Transverse colon (tissue), 4 donors: ENCODE results near the gene ZDHHC16.
A peak's percentile ranks its signal among the peaks of the same experiment; 100 is the strongest.

Experiments used
- CTCF ChIP-seq, 5 experiments: fragments of 200-600 bp in 3 of 5; fragments of 450-650 bp in 2 of 5; sonication (generic) in 3 of 5; IDR thresholded peaks; 1 replicate in 2 of 5; 2 replicates in 3 of 5; pipeline ENCODE4 v1.5.1; 2016 to 2017; ENCODE audit warnings: antibody characterized with exemption in 5 of 5, inconsistent platforms in 3 of 5, mild to moderate bottlenecking in 2 of 5, moderate library complexity in 1 of 5
- POLR2AphosphoS5 ChIP-seq, 3 donors: sonication (generic); formaldehyde crosslinking; IDR thresholded peaks; one replicate each; pipeline ENCODE4 v1.6.1; 2016; ENCODE audit warnings: antibody characterized with exemption in 3 of 3

GRCh38 chr10:97425964-97426775, 19.8 kb upstream of the ZDHHC16 start, which contains the start of gene PGAM1:
- peak; percentile 86 to 95 (median 91) for TF ChIP-seq POLR2AphosphoS5 (IDR thresholded peaks at IDR 0.05)
- peak; percentile 35 to 77 (median 59) for TF ChIP-seq CTCF (IDR thresholded peaks at IDR 0.05)
